ENCODE data around the gene PRKG1. TPM values are rescaled to one million over a fixed set of nuclear protein-coding genes. Genes with fewer than 3 reads are reported as not detected.

Gene PRKG1
- total and polyA plus RNA-seq, 2 of the 8 experiments (the other 6 are each of a cell fraction or from before 2014, with no cell fraction given): 4.2 to 15.2 TPM

DNA sequence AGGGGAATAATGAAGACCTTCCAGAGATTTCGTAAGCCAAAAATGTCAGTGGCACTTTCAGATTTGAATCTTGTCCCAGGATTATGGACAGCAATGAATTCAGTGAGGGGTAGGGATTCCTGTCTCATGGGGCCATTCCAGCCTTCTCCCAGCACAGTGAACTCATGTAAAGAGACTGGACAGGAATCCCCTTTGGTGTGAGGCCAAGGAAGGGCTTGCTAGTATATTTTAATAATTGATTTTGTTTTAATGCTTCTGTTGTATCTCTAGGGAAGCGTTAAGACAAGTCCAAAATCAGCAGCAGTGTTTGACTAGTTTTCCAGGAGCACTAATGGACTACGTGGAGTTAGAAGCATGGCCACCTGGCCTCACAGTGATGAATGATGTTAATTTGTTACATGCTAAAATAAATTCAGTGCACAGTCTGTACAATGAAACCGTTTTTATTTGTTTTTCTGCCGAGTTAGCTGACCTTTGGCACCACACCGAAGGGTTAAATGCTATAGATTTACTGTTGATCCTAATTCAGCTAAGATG, 1025.8 kb downstream of the PRKG1 start:
- no peak overlapping the region for H4K5ac ChIP-seq (ENCODE audit: insufficient read length, low read depth, low read length)
- no peaks in the 10 kb centered on the region for H4K20me1 ChIP-seq (replicated peaks in 1 of 2; ENCODE audit: control insufficient read depth in 1 of 2, insufficient read depth in 2 of 2, low read length in 2 of 2)
- peaks cover 0 to 4% (median 0%) of the 10 kb centered on the region in 4 experiments; a peak in 1 of 7 replicates for H3K4me1 ChIP-seq (replicated peaks in 1 of 4; ENCODE audit: control insufficient read depth in 3 of 4, insufficient read depth in 4 of 4, low read length in 3 of 4)
- H3K4me3 ChIP-seq (ENCODE audit: extremely low read depth in 1 of 4, insufficient read depth in 2 of 4, low read depth in 3 of 4, low read length in 4 of 4): no peak overlapping the region
- H3K9me3 ChIP-seq (ENCODE audit: insufficient read depth in 2 of 2, low read depth in 1 of 2, low read length in 1 of 2): no peaks in the 10 kb centered on the region
- no peaks in the 10 kb centered on the region for H3K79me1 ChIP-seq (ENCODE audit: low read depth, low read length)
- no peak overlapping the region for H4K91ac ChIP-seq (replicated peaks; ENCODE audit: insufficient read length, low read length)
- H3K4ac ChIP-seq (replicated peaks; ENCODE audit: insufficient read length, low read depth, low read length): no peak overlapping the region
- H3K9ac ChIP-seq (replicated peaks in 1 of 4; ENCODE audit: extremely low read depth in 1 of 4, low read depth in 3 of 4, low read length in 3 of 4): no peak overlapping the region
- no peak overlapping the region for H3K4me2 ChIP-seq (ENCODE audit: insufficient read depth in 1 of 2, low read depth in 2 of 2, low read length in 2 of 2)
- no peaks in the 10 kb centered on the region for H3K23me2 ChIP-seq (ENCODE audit: low read depth, low read length)
- no peak overlapping the region for H2AK5ac ChIP-seq (ENCODE audit: low read depth, low read length)
- H2BK15ac ChIP-seq (ENCODE audit: low read length): no peak overlapping the region
- no peak overlapping the region for H2BK5ac ChIP-seq (ENCODE audit: low read depth, low read length)
- H2BK20ac ChIP-seq (ENCODE audit: low read length): no peak overlapping the region
- DNase-seq (ENCODE audit: low read depth in 1 of 2, low spot score in 2 of 2) (no peak), FAIRE-seq (no peak)
- no peak overlapping the region for H3K14ac ChIP-seq (ENCODE audit: insufficient read length)
- no peak overlapping the region for H3K23ac ChIP-seq (ENCODE audit: insufficient read length)
- no peak overlapping the region for H2BK12ac ChIP-seq (ENCODE audit: low read depth, low read length)
- WGBS, 2 experiments (ENCODE audit: extremely low coverage in 1 of 2, insufficient coverage in 1 of 2, insufficient read length in 1 of 2, insufficient replicate concordance in 2 of 2, low coverage in 1 of 2, low lambda C conversion rate in 2 of 2, missing lambda C conversion rate in 1 of 2): 85% methylated on average over 6 of the region's 6 CpGs; no CpG with 5 or more reads in 1 of the 2 experiments
- no peak overlapping the region for H3K56ac ChIP-seq (replicated peaks; ENCODE audit: insufficient read length, low read depth, low read length)
- no peaks in the 10 kb centered on the region for H3K36me3 ChIP-seq (ENCODE audit: control insufficient read depth in 2 of 4, insufficient read depth in 4 of 4, low read length in 3 of 4)
- H3K27ac ChIP-seq (ENCODE audit: low read depth, low read length): no peak overlapping the region
- POLR2A ChIA-PET (ENCODE audit: partially characterized antibody): no interaction called here
- no peak overlapping the region for H2AFZ ChIP-seq (ENCODE audit: low read length)
- CTCF ChIA-PET (ENCODE audit: partially characterized antibody): no interaction called here
- H3K79me2 ChIP-seq (ENCODE audit: control insufficient read depth in 1 of 2, insufficient read depth in 2 of 2, low read length in 2 of 2): no peaks in the 10 kb centered on the region
- no peak overlapping the region for H2BK120ac ChIP-seq (replicated peaks; ENCODE audit: low read depth, low read length)
- H3K27me3 ChIP-seq (replicated peaks in 1 of 4; ENCODE audit: control insufficient read depth in 3 of 4, extremely low read depth in 1 of 4, insufficient read depth in 3 of 4, low read length in 3 of 4): no peaks in the 10 kb centered on the region
- H3K18ac ChIP-seq (ENCODE audit: extremely low read depth, low read length): no peak overlapping the region
- no peak overlapping the region for H4K8ac ChIP-seq (ENCODE audit: extremely low read depth, insufficient read depth, low read length)
- TF ChIP-seq, protein P1, sequence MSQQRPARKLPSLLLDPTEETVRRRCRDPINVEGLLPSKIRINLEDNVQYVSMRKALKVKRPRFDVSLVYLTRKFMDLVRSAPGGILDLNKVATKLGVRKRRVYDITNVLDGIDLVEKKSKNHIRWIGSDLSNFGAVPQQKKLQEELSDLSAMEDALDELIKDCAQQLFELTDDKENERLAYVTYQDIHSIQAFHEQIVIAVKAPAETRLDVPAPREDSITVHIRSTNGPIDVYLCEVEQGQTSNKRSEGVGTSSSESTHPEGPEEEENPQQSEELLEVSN (IDR thresholded peaks at IDR 0.05): no peak
- TF ChIP-seq RFX5 (IDR thresholded peaks at IDR 0.05; ENCODE audit: borderline replicate concordance, low read depth, low read length): no peak
- TF ChIP-seq, protein P2, sequence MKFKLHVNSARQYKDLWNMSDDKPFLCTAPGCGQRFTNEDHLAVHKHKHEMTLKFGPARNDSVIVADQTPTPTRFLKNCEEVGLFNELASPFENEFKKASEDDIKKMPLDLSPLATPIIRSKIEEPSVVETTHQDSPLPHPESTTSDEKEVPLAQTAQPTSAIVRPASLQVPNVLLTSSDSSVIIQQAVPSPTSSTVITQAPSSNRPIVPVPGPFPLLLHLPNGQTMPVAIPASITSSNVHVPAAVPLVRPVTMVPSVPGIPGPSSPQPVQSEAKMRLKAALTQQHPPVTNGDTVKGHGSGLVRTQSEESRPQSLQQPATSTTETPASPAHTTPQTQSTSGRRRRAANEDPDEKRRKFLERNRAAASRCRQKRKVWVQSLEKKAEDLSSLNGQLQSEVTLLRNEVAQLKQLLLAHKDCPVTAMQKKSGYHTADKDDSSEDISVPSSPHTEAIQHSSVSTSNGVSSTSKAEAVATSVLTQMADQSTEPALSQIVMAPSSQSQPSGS (IDR thresholded peaks at IDR 0.05; ENCODE audit: low read length): no peak
- TF ChIP-seq SAP30 (IDR thresholded peaks at IDR 0.05; ENCODE audit: insufficient read depth, insufficient replicate concordance, low read length): no peak
- no peak for TF ChIP-seq SIX5 (IDR thresholded peaks at IDR 0.05; ENCODE audit: low read depth, low read length)
- no peak for TF ChIP-seq CEBPB (IDR thresholded peaks at IDR 0.05; ENCODE audit: low read depth, low read length)
- TF ChIP-seq BRCA1 (IDR thresholded peaks at IDR 0.05; ENCODE audit: low read depth, low read length): no peak
- no peak for TF ChIP-seq CHD2 (IDR thresholded peaks at IDR 0.05; ENCODE audit: low read length)
- no peak for TF ChIP-seq JUN (IDR thresholded peaks at IDR 0.05; ENCODE audit: low read depth, low read length)
- TF ChIP-seq BCL11A (IDR thresholded peaks at IDR 0.05; ENCODE audit: low read depth in 2 of 2, low read length in 2 of 2): no peak
- TF ChIP-seq POLR2A (IDR thresholded peaks at IDR 0.05; ENCODE audit: control extremely low read depth in 1 of 2, low read depth in 2 of 2, low read length in 2 of 2): no peak
- TF ChIP-seq SP4 (IDR thresholded peaks at IDR 0.05; ENCODE audit: low read length): no peak
- no peak for TF ChIP-seq CHD1 (IDR thresholded peaks at IDR 0.05; ENCODE audit: low read depth, low read length)

All from H1 (cell line).